NCI-H460 (cell line): ENCODE measurements around the gene DAP. TPM values are rescaled to one million over a fixed set of nuclear protein-coding genes. Genes with fewer than 3 reads are reported as not detected.
A peak's percentile ranks its signal among the peaks of the same experiment; 100 is the strongest.

Source experiments
- DNase-seq: peaks from one replicate; pipeline ENCODE4 v3.0.0-alpha.2; 2016; ENCODE audit warnings: low read depth; ENCODE audit errors: extremely low read depth
- total RNA-seq: library from RNA; depleted of rRNA; stranded (reverse); fragments of >200 nt; shearing (Covaris generic); gene quantifications from 2 replicates; pipeline ENCODE4 v1.2.3, GENCODE V29; 2014

Gene DAP
- total RNA-seq, 1 experiment from 2014 or later: 10.8 TPM

DNA sequence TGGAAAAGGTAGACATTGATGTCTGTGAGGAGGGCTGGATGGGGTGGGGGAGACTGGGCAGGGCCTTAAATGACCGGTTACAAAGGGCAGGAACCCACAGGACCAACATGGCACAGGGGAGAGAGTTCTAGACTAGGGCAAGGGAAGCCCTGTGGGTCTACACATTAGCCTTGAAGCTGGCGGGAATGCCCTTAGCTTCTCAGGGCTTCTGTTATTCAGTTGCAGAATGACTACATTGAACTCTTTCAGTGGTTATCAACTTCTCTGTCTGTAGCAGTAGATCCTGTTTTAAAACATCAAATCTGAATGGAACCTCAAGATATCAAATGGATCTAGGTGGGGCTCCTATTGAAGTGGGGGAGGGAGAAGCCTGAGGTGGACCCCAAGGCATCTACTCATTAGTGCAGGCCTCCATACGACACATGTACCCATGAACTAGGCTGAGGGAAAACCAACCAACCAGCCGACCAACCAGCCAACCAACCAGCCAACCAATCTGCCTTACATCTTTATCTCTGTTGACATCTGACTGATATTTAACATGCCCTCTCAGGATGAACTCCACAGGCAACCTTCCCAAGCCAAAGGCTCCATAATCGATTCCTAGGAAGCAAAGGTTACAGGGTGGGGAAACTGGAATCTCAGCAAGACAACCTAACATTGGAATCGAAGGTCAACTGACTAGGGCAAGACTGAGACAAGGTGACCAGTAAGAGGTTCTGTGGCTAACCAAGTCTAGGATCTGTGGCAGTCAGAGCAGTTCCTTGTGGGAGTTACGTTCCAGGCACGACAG lies 48.3 kb downstream of the DAP start:
- no peak for DNase-seq

DNA sequence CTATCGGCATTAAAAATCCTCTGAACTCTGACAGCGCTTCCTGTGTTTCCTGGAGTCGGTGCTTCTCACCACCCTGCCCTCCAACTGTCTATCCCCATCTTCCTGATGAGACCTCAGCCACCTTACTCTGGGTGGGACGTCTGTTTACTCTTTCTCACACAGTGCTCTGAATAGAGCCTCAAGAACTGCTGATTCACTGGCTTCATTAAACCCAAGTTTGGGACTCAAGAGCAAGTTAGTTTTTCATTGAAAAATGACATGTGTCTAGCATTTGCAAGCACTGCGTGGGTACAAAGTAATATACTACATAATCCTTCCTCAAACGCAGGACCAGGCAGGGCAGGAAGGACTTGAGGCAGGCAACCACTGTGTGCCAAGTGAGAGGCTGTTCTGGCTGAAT lies 49.5 kb downstream of the DAP start:
- DNase-seq: no peak

GRCh38 chr5:10710513-10711128 lies 50.4 kb downstream of the DAP start:
- DNase-seq: no peak

DNA sequence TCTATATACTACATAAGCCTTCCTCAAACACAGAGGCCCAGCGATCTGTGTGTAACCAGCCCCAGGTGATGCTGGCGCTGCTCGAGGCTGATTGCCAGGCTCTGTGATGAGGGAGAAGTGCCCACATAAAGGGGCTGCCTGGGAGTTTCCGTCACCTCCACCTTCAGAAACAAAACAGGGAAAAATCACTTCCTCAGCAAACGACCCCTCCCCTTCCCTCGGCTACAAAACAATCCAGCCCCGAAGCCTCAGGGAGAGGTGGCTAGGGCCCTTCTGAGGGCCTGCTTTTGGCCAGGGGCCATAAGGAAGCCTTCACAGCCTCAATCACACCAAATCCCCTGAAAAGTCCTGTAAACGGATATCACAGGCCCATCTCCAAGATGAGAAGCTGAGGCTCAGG lies 51.1 kb downstream of the DAP start:
- DNase-seq: no peak

DNA sequence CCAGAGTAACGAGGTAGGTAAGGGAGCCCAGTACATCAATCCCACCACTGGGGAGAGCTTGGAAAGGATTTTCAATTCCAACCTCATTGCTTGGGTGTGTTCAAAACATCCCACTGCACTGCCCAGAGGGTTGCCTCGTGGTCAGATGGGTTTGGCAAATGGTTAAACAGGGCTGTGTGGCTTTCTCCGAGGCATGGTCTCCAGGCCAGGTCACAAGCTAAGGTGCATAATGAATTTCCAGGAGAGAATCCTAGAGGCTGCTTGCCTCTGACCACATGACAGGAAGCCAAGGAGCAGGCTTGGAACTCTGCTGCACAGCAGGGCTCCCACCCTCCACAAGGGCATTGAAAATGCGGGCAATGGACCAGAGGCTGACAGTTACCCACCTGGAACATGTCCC lies 51.6 kb downstream of the DAP start:
- no peak for DNase-seq

DNA sequence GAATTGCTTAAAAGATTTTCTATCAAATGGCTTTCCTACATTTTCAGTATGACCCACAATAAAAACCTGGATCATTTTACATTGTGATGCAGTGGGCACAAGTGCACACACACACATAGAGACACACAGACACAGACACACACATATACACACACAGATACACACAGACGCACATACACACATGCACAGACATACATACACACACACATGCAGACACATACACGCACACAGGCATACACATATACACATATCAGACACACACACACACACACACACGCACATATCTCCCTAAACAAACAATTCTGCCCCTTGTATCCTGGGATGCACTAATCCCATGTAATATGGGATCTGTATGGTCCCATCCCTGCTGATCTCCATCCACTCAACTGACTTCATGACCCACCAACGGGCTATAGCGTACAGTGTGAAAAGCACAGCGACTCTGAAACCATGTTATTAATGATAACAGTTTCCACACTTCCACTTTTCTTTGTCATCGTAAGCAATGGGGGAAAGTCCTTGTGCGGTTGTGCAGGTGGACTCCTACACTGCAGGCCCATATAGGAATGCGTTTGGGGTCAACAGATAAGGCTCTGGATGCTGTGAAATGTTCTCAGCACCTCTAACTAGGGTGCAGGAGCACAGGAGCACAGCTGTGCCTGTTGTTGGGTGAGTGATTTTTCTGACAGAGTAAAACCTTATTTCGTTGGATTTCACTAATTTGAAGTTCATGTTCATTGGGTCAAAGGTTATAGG lies 52.7 kb downstream of the DAP start:
- DNase-seq: no peak

DNA sequence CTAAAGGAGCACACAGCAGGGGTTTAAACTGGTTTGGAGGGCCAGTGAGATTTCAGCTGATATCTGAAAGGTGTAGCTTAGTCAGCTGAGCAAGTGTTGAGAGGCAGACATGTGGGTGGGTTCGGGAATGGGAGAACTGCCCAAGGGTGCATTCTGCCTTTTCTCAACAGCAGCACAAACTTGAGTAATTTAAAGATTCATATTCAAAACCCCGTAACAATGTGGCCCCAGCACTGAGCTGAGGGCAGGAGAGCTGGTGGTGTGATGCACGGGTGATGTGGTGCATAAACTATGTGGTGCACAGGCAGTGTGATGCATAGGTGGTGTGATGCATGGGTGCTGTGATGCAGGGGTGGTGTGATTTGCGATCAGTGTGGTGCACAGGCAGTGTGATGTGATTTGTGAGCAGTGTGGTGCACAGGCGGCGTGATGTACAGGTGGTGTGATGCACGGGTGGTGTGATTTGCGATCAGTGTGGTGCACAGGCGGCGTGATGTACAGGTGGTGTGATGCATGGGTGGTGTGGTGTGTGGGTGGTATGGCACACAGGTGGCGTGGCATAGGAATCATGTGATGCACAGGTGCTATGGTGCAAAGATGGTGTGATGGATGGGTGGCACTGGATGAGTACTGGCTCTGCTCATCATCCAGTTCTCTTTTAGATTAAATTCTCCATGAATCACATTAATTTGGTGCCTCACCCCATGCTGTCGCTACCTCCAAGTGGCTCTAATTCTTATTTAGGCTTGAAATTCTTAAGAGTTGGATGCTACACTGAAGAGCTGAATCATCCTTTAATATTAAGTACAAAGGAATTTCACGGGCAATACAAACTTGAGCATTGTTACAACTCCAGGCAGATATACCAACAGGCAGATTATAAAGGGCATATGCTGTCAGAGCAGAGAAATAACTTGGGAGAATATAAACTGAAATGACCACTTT lies 53.6 kb downstream of the DAP start:
- DNase-seq: no peak

- DNase-seq: no peak
Observed at GRCh38 chr5:10706326-10706725, 54.7 kb downstream of the DAP start.

- no peak for DNase-seq
Observed at GRCh38 chr5:10705747-10706146, 55.3 kb downstream of the DAP start.

DNA sequence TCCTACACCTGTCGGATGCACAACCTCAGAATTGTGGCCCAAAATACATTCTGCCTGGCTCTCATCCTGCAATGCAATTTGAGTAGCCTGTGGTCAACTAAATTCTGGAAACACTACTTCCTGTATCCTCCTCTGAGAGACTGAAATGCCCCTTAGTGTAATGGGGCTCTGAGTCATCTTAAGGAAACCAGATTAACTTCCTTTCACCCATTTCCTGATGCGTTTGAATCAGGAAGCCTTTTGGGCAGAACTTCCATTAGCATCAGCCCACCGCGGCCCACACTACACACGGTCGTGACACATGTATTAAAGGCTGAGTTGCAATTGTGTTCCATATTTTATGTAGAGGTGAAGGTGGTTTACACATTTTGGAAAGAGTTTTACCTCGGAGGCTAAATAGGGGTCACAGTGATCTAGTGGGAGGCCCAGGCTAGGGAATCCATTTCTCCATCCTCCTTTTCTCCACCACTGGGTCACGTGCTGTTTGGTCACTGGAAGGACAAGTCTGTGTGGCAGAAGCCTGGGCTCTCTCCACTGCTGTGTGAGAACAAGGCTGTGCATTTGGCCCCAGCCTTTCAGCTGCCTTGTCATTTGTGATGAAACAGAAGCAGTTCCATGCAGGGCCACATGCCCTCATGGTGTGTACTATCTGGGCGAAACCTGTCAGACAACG lies 55.9 kb downstream of the DAP start:
- no peak for DNase-seq

DNA sequence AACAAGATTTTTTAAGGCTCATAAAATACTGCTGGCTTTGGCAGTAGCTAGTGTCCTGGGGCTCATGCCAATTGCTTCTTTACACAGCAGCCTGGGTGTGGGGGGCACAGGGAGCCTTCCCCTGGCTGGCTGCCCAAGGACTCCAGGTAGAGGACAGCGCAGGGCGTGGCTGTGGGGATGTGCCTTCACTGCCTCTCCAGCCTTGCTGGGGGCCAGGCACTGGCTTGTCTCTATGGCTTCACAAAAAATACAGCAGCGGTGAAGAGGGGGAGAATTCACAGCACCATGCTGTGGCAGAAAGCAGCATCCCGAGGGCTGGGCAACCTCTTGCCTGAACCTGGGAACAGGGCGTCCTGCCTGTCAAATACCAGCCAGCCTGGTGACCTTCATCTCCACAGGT lies 57.4 kb downstream of the DAP start:
- DNase-seq: no peak

GRCh38 chr5:10702911-10703491 lies 58.0 kb downstream of the DAP start:
- no peak for DNase-seq

DNA sequence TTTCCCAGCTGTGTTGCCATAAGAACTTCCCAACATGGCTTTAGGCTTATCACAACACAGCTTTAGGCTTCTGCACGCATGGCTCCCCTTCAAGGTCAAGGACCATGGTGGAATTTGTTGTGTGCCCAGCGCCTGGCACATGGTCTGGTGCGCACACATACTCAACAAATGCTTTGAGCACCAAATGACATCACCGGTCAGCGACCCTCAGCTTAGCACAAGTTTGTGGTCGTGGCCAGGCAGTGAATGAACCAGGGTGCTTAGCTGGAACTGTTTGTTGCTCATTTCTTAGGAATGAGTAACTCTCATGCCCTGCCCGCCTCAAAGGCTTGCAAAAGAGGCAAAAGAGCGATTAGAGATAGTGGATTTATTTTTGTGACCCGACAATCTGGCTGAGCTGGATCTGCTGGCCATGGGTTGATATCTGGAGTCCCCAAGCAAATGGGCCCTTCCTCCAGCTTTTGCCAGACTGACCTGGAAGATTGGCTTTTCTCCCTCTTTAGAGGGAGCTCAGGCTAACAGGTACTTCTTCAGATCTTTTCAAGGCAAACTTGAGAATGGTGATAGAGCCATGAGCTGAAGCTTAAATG lies 58.9 kb downstream of the DAP start:
- DNase-seq: no peak

DNA sequence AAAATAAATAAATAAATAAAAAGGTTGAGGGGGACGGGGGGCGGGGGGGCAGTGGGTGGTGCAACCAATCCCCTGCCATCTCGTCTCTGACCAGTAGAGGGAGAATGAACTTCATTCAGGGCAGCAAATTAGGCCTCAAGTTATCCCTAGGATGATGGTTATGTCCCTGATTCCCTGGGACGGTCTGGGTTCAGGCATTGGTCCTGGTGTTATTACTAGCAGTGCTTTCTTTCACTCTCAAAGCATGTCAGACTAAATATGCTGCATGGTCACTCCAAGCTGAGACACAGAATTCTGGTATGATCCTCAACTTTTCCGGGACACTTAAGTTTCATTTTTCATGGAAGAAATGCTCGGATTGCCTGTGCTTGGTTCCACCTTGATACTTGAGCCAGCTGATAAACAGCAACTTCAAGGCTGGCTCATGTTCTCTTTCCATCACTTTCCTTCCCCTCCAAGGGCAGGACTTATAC lies 59.4 kb downstream of the DAP start:
- DNase-seq: peak; percentile 53

DNA sequence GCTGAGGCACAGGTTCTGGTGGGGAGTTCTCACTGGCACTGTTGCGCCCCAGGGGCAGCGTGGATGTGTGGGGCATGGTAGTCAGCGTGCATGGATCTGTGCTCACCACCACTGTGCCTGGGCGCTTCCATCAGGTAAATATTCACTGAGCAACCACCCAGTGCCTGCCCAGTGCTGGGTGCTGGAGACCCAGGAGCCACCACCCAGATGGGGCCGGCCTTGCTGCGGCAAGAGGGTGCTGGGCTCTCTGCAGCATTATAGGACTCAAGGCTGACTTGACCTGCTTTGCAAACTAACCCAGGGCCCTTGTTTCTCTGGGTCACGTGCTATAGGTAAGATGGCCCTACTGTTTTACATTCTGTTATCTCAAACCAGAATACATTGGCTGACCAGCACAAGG lies 60.5 kb downstream of the DAP start:
- DNase-seq: no peak

DNA sequence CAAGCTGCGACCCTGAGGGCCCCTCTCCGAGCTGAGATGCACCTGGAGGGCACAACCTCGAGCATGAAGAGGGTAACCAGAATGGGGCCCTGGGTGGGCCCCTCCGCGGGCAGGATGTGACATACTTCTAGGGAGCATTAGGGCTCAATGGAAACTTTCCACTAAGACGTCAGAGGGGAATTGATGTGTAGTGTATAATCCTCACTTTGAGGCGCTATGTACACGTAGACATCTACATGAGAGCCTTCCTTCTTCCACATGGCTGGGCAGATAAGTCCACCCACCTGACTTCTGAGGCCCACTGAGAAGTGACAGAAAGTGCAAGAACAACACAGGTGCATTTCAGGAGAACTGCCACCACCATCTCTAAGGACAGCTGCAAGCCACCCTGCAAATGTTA lies 61.0 kb downstream of the DAP start:
- DNase-seq: no peak

DNA sequence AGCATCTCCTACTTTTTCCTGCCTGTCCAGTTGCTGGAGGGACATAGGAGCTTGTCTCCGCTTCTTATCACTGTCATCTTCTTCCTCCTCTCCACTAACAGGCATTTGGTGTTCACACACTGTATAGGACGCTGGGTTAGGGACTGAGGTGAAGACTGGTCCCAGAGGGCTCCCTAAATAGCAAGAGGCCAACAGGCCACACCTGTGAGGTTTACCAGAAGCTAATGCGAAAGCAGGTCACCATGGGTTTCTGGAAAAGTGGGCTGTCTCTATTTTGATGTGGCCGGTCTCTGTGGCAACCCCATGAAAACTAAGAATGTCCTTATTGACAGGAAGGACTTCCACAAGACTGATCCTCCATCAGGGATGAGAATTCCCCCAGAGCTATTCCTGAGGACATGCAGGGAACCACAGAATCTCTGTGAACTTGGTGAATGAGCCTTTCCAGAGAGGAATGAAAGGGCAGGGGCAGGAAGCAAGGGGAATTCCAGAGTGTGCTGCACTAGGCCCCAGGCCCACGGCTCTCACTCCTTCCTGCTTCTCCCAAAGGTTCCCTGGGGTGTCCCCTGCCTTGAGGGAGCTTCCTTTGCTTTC lies 61.7 kb downstream of the DAP start:
- no peak for DNase-seq

- no peak for DNase-seq
Observed at GRCh38 chr5:10695759-10696543, 65.1 kb downstream of the DAP start.
